Measurements from ENCODE around the gene SMC3. TPM values are rescaled to one million over a fixed set of nuclear protein-coding genes. Genes with fewer than 3 reads are reported as not detected.

The SMC3 gene
- total and polyA plus RNA-seq, 2 of the 4 experiments (the other 2 are of a cell fraction) = 15.0 to 15.2 TPM

GRCh38 chr10:110562348-110562747 is 5.1 kb upstream of the SMC3 start:
- Histone ChIP-seq H3K36me3 (ENCODE audit: control insufficient read depth, insufficient read depth, low read length) (no peaks in the 10 kb centered on the region), H3K4me1 (ENCODE audit: control insufficient read depth, insufficient read depth, low read length) (peaks cover 3% of the 10 kb centered on the region; the same call in 1 of the 2 replicates), H2AFZ (replicated peaks; ENCODE audit: low read length, poor library complexity) (no peak overlapping the region), H2AK5ac (ENCODE audit: low read depth, low read length) (no peak overlapping the region), H2BK5ac (ENCODE audit: low read depth, low read length, poor library complexity, severe bottlenecking) (no peak overlapping the region), H2BK15ac (ENCODE audit: low read depth, low read length) (no peak overlapping the region), H2AK9ac (replicated peaks; ENCODE audit: low read depth, low read length, poor library complexity) (no peak overlapping the region), H3K4ac (ENCODE audit: low read depth, low read length) (no peak overlapping the region), H2BK20ac (ENCODE audit: low read depth, low read length) (no peak overlapping the region), H4K5ac (ENCODE audit: low read depth, low read length) (no peak overlapping the region), H3K56ac (ENCODE audit: extremely low read depth, insufficient read depth, low read length) (no peak overlapping the region), H4K8ac (ENCODE audit: low read depth in 2 of 2, low read length in 2 of 2) (no peak overlapping the region), H3K27me3 (ENCODE audit: control insufficient read depth, insufficient read depth, low read length) (peaks cover 4% of the 10 kb centered on the region; the same call in 1 of the 2 replicates), H4K91ac (ENCODE audit: insufficient read depth, low read depth, low read length) (no peak overlapping the region), H4K20me1 (ENCODE audit: insufficient read depth, low read length) (no peaks in the 10 kb centered on the region; the same call in 1 of the 2 replicates), H3K4me3 (ENCODE audit: insufficient read depth, low read depth, low read length) (no peak overlapping the region), H3K14ac (replicated peaks; ENCODE audit: low read depth, low read length) (no peak overlapping the region), H3K9me3 (ENCODE audit: control insufficient read depth, insufficient read depth, low read length) (no peaks in the 10 kb centered on the region), H3K9ac (ENCODE audit: low read depth, low read length) (no peak overlapping the region), H3K23ac (ENCODE audit: low read depth, low read length) (no peak overlapping the region), H3K79me1 (ENCODE audit: low read depth in 1 of 2, low read length in 2 of 2) (no peaks in the 10 kb centered on the region), H3K4me2 (ENCODE audit: low read depth, low read length) (no peak overlapping the region), H2BK120ac (ENCODE audit: low read depth, low read length) (no peak overlapping the region), H3K18ac (ENCODE audit: low read depth, low read length) (no peak overlapping the region), H3K9me1 (ENCODE audit: insufficient read depth, low read length) (no peaks in the 10 kb centered on the region), H3K27ac (ENCODE audit: insufficient read depth, low read length) (no peak overlapping the region)
- dilution Hi-C loops (cut with HindIII; ENCODE audit: low sequenced_read_pairs, unreplicated experiment) = no loop called here
- ATAC-seq (ENCODE audit: low read depth) (no peak), DNase-seq (no peak)
- BruUV-seq (replicated peaks) = no TSS peak
- TF ChIP-seq BHLHE40 (IDR thresholded peaks at IDR 0.05; ENCODE audit: low read depth, low read length) (no peak), NFE2L2 (IDR thresholded peaks at IDR 0.05; ENCODE audit: low read depth, low read length) (no peak), FOS (IDR thresholded peaks at IDR 0.05; ENCODE audit: low read depth, low read length) (no peak), RAD21 (IDR thresholded peaks at IDR 0.05; ENCODE audit: low read length) (no peak), POLR2A (IDR thresholded peaks at IDR 0.05; ENCODE audit: low read depth, low read length) (no peak), CEBPB (IDR thresholded peaks at IDR 0.05; ENCODE audit: low read depth, low read length) (no peak), RFX5 (IDR thresholded peaks at IDR 0.05; ENCODE audit: low read depth, low read length) (no peak), MXI1 (IDR thresholded peaks at IDR 0.05; ENCODE audit: borderline replicate concordance, low read depth, low read length) (no peak), RCOR1 (IDR thresholded peaks at IDR 0.05; ENCODE audit: insufficient replicate concordance, low read length) (no peak), MAZ (IDR thresholded peaks at IDR 0.05; ENCODE audit: borderline replicate concordance, low read depth, low read length) (no peak), USF2 (IDR thresholded peaks at IDR 0.05; ENCODE audit: low read depth, low read length) (no peak), CHD1 (IDR thresholded peaks at IDR 0.05; ENCODE audit: low read depth, low read length) (no peak)
- TF ChIP-seq, protein P1, sequence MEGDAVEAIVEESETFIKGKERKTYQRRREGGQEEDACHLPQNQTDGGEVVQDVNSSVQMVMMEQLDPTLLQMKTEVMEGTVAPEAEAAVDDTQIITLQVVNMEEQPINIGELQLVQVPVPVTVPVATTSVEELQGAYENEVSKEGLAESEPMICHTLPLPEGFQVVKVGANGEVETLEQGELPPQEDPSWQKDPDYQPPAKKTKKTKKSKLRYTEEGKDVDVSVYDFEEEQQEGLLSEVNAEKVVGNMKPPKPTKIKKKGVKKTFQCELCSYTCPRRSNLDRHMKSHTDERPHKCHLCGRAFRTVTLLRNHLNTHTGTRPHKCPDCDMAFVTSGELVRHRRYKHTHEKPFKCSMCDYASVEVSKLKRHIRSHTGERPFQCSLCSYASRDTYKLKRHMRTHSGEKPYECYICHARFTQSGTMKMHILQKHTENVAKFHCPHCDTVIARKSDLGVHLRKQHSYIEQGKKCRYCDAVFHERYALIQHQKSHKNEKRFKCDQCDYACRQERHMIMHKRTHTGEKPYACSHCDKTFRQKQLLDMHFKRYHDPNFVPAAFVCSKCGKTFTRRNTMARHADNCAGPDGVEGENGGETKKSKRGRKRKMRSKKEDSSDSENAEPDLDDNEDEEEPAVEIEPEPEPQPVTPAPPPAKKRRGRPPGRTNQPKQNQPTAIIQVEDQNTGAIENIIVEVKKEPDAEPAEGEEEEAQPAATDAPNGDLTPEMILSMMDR (conservative IDR thresholded peaks at IDR 0.05; ENCODE audit: low read depth, low read length) = no peak
- no CpG with 5 or more reads among the region's 4 CpGs for WGBS, 2 experiments (ENCODE audit: extremely low coverage in 2 of 2, insufficient read length in 1 of 2)
- in situ Hi-C loops (cut with MboI; ENCODE audit: low sequenced_read_pairs) = loop anchor here (25.0 kb wide), 1 partner anchor 650 kb away; the partner anchor contains the start of gene XPNPEP1
- ChIA-PET CTCF (no interaction called here), POLR2A (ENCODE audit: unreplicated experiment) (no interaction called here)
- intact Hi-C loops (cut with micrococcal nuclease) = no loop called here
